ENCODE measurements around the gene FMN2.

DNA sequence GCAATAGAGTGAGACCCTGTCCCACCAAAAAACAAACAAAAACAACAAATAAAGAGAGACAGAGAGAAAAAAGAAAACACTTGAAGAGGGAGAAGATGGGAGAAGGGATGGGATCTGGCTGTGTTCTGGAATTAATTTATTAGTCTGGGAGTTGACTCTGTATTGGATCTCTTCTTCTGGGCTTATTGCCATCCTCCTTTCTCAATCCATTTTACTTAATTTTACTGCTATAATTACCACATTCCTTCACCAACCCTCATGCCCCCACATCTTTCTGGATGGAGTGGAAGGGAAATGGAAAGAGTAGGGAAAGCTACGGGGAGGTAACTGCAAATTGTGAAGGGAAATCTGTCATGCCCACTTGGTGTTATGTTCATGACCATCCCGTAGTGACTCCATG lies 42.9 kb downstream of the FMN2 start:
- TF ChIP-seq CTCF (conservative IDR thresholded peaks at IDR 0.05; ENCODE audit: low read depth, low read length): no peak
- TF ChIP-seq EZH2 (IDR thresholded peaks at IDR 0.05; ENCODE audit: low read length, unreplicated experiment): no peak

Measured in PC-3 (cell line).